ENCODE measurements around the gene GRIK2. TPM values are rescaled to one million over a fixed set of nuclear protein-coding genes. Genes with fewer than 3 reads are reported as not detected.

GRIK2 gene
- total RNA-seq, 1 experiment from 2014 or later: 6.6 TPM

- no peak for TF ChIP-seq TCF7L2 (IDR thresholded peaks at IDR 0.05; ENCODE audit: low read depth, low read length)
- peak; percentile 93 to 96 for TF ChIP-seq REST (IDR thresholded peaks at IDR 0.05; ENCODE audit: insufficient read depth in 1 of 2, low read depth in 2 of 2, low read length in 1 of 2)
- Histone ChIP-seq H3K27ac (ENCODE audit: low read length) (no peak overlapping the region), H3K4me3 (ENCODE audit: low read depth in 2 of 2, low read length in 2 of 2) (no peak overlapping the region), H3K4me1 (ENCODE audit: control insufficient read depth, insufficient read depth, low read length) (peaks cover 7% of the 10 kb centered on the region), H3K9me3 (ENCODE audit: control insufficient read depth, insufficient read depth, low read depth, low read length) (no peaks in the 10 kb centered on the region), H3K36me3 (ENCODE audit: control insufficient read depth, insufficient read depth, low read length) (no peaks in the 10 kb centered on the region), H3K27me3 (ENCODE audit: control insufficient read depth, insufficient read depth, low read length) (peaks cover 6% of the 10 kb centered on the region; the same call in 1 of the 2 replicates)
- in situ Hi-C loops (cut with HindIII; ENCODE audit: low pct_unique_long_range_greater_than_20kb, low sequenced_read_pairs) (no loop called here), intact Hi-C loops (cut with micrococcal nuclease; ENCODE audit: unreplicated experiment) (loop anchor here (10.0 kb wide), 1 partner anchor 282 kb away; no protein-coding TSS in a partner anchor)
- DNase-seq (ENCODE audit: low read depth, low spot score): no peak
- POLR2A ChIA-PET: no interaction called here
- BruUV-seq (replicated peaks): no TSS peak
- no peak for ATAC-seq
- CTCF ChIA-PET: no interaction called here
These were observed 3.2 kb downstream of the GRIK2 start for GRCh38 chr6:101396548-101397173.

GRCh38 chr6:101397199-101397598 lies 3.7 kb downstream of the GRIK2 start:
- H3K4me1 ChIP-seq (ENCODE audit: control insufficient read depth, insufficient read depth, low read length): peaks cover 7% of the 10 kb centered on the region
- no peak overlapping the region for H3K4me3 ChIP-seq (ENCODE audit: low read depth in 2 of 2, low read length in 2 of 2)
- POLR2A ChIA-PET: no interaction called here
- no peaks in the 10 kb centered on the region for H3K9me3 ChIP-seq (ENCODE audit: control insufficient read depth, insufficient read depth, low read depth, low read length)
- ATAC-seq: no peak
- in situ Hi-C loops (cut with HindIII; ENCODE audit: low pct_unique_long_range_greater_than_20kb, low sequenced_read_pairs): no loop called here
- no peak for DNase-seq (ENCODE audit: low read depth, low spot score)
- no peaks in the 10 kb centered on the region for H3K36me3 ChIP-seq (ENCODE audit: control insufficient read depth, insufficient read depth, low read length)
- intact Hi-C loops (cut with micrococcal nuclease; ENCODE audit: unreplicated experiment): loop anchor here (10.0 kb wide), 1 partner anchor 282 kb away; no protein-coding TSS in a partner anchor
- H3K27ac ChIP-seq (ENCODE audit: low read length): no peak overlapping the region
- H3K27me3 ChIP-seq (ENCODE audit: control insufficient read depth, insufficient read depth, low read length): peaks cover 6% of the 10 kb centered on the region; the same call in 1 of the 2 replicates
- no peak for TF ChIP-seq SIN3A (IDR thresholded peaks at IDR 0.05; ENCODE audit: borderline replicate concordance, insufficient read depth, low read depth, low read length)
- peak; percentile 53; the same call in 1 of the 2 replicates for TF ChIP-seq CTCF (IDR thresholded peaks at IDR 0.05)
- CTCF ChIA-PET: no interaction called here
- BruUV-seq (replicated peaks): no TSS peak
